WTC11 (cell line): ENCODE measurements around the gene BRI3BP. TPM values are rescaled to one million over a fixed set of nuclear protein-coding genes. Genes with fewer than 3 reads are reported as not detected.

Experiments
- ATAC-seq: fragments of 200-7000 bp; cut with Tn5 transposase; 2 replicates; pipeline ENCODE4 v1.10.0; 2021; ENCODE audit warnings: mild to moderate bottlenecking, moderate library complexity
- CTCF ChIA-PET: fragments of 300-600 bp; sonication (Branson Sonifier 250); formaldehyde crosslinking; loops from one replicate; lab custom pipeline; 2021; ENCODE audit warnings: antibody characterized with exemption; lab: Charles Lee
- POLR2A ChIA-PET: fragments of 350-600 bp; sonication (Branson Sonifier 250); formaldehyde crosslinking; loops from one replicate; lab custom pipeline; 2021; ENCODE audit warnings: antibody characterized with exemption; lab: Charles Lee
- DNase-seq: peaks from one replicate; pipeline ENCODE4 v3.0.0; 2021; ENCODE audit warnings: low spot score
- H3K27ac Mint-ChIP-seq: 2 replicates; pipeline ENCODE4 v1.8.0; 2021; ENCODE audit warnings: mixed read lengths
- H3K27me3 Mint-ChIP-seq: 2 replicates; pipeline ENCODE4 v1.8.0; 2021; ENCODE audit warnings: low read depth, mild to moderate bottlenecking, moderate library complexity, mixed read lengths
- H3K36me3 Mint-ChIP-seq: 2 replicates; pipeline ENCODE4 v1.8.0; 2021; ENCODE audit warnings: mixed read lengths
- H3K4me1 Mint-ChIP-seq: 2 replicates; pipeline ENCODE4 v1.8.0; 2022; ENCODE audit warnings: mixed read lengths
- H3K4me3 Mint-ChIP-seq: 2 replicates; pipeline ENCODE4 v1.8.0; 2021; ENCODE audit warnings: mild to moderate bottlenecking, moderate library complexity, mixed read lengths
- H3K9me3 Mint-ChIP-seq: 2 replicates; pipeline ENCODE4 v1.8.0; 2021; ENCODE audit warnings: mixed read lengths
- ATF1 ChIP-seq: sonication (generic); formaldehyde crosslinking; IDR thresholded peaks from 2 replicates; pipeline ENCODE4 v1.8.1; 2023; ENCODE audit warnings: mild to moderate bottlenecking, moderate library complexity, missing genetic modification reagents
- ATF2 ChIP-seq: sonication (generic); formaldehyde crosslinking; IDR thresholded peaks from 2 replicates; pipeline ENCODE4 v1.8.1; 2022; ENCODE audit warnings: low read depth, missing genetic modification reagents, borderline replicate concordance
- CBFB ChIP-seq: sonication (generic); formaldehyde crosslinking; IDR thresholded peaks from 2 replicates; pipeline ENCODE4 v1.8.1; 2022; ENCODE audit warnings: mild to moderate bottlenecking, low read depth, missing genetic modification reagents
- ELF4 ChIP-seq: sonication (generic); formaldehyde crosslinking; IDR thresholded peaks from 2 replicates; pipeline ENCODE4 v1.8.1; 2022; ENCODE audit warnings: low read depth, mild to moderate bottlenecking, moderate library complexity, missing genetic modification reagents
- FOXK1 ChIP-seq: sonication (generic); formaldehyde crosslinking; IDR thresholded peaks from 2 replicates; pipeline ENCODE4 v1.8.0; 2022; ENCODE audit warnings: mild to moderate bottlenecking, moderate library complexity, missing genetic modification reagents
- MXD4 ChIP-seq: fragments of 250-450 bp; sonication (Bioruptor Pico); IDR thresholded peaks from 2 replicates; pipeline ENCODE4 v1.8.0; 2021; ENCODE audit warnings: mild to moderate bottlenecking, moderate library complexity, borderline replicate concordance
- RORB ChIP-seq: fragments of 250-450 bp; sonication (Bioruptor Pico); IDR thresholded peaks from 2 replicates; pipeline ENCODE4 v1.9.0; 2021; ENCODE audit warnings: mild to moderate bottlenecking
- TCF7 ChIP-seq: sonication (generic); formaldehyde crosslinking; IDR thresholded peaks from 2 replicates; pipeline ENCODE4 v1.8.0; 2022; ENCODE audit warnings: mild to moderate bottlenecking, low read depth, missing genetic modification reagents, moderate library complexity
- TEAD1 ChIP-seq: sonication (generic); formaldehyde crosslinking; IDR thresholded peaks from 2 replicates; pipeline ENCODE4 v1.8.0; 2022; ENCODE audit warnings: mild to moderate bottlenecking, missing genetic modification reagents
- USF1 ChIP-seq: sonication (generic); formaldehyde crosslinking; IDR thresholded peaks from 2 replicates; pipeline ENCODE4 v1.8.0; 2022; ENCODE audit warnings: mild to moderate bottlenecking, missing genetic modification reagents
- USF2 ChIP-seq: sonication (generic); formaldehyde crosslinking; IDR thresholded peaks from 2 replicates; pipeline ENCODE4 v1.8.1; 2023; ENCODE audit warnings: mild to moderate bottlenecking, missing genetic modification reagents, moderate library complexity
- ZNF121 ChIP-seq: sonication (generic); formaldehyde crosslinking; IDR thresholded peaks from 2 replicates; pipeline ENCODE4 v1.8.0; 2023; ENCODE audit warnings: missing genetic modification reagents
- ZNF416 ChIP-seq: fragments of 250-450 bp; sonication (Bioruptor Pico); IDR thresholded peaks from 2 replicates; pipeline ENCODE4 v1.9.0; 2021; ENCODE audit warnings: mild to moderate bottlenecking, inconsistent platforms
- ZNF423 ChIP-seq: fragments of 250-450 bp; sonication (Bioruptor Pico); IDR thresholded peaks from 2 replicates; pipeline ENCODE4 v2.1.2; 2022; ENCODE audit warnings: mild to moderate bottlenecking, moderate library complexity
- ZNF512 ChIP-seq: sonication (generic); formaldehyde crosslinking; IDR thresholded peaks from 2 replicates; pipeline ENCODE4 v1.8.1; 2022; ENCODE audit warnings: missing genetic modification reagents, borderline replicate concordance
- total RNA-seq: library from RNA; stranded (reverse); gene quantifications from 3 replicates; pipeline ENCODE4 v1.2.3, GENCODE V29; 2021
- TF ChIP-seq, protein P1 (sequence below): sonication (generic); formaldehyde crosslinking; IDR thresholded peaks from 2 replicates; pipeline ENCODE4 v1.8.1; 2022; ENCODE audit warnings: low read depth, mild to moderate bottlenecking, moderate library complexity, missing genetic modification reagents, borderline replicate concordance
- TF ChIP-seq, protein P2 (sequence below): fragments of 250-450 bp; sonication (Bioruptor Pico); IDR thresholded peaks from 2 replicates; pipeline ENCODE4 v1.9.0; 2021; ENCODE audit warnings: moderate library complexity, mild to moderate bottlenecking, inconsistent platforms, borderline replicate concordance
- TF ChIP-seq, protein P3 (sequence below): fragments of 250-450 bp; sonication (Bioruptor Pico); IDR thresholded peaks from 2 replicates; pipeline ENCODE4 v1.9.0; 2021; ENCODE audit warnings: mild to moderate bottlenecking

The BRI3BP gene
- total RNA-seq, 1 experiment from 2014 or later, result 11.9 TPM

DNA sequence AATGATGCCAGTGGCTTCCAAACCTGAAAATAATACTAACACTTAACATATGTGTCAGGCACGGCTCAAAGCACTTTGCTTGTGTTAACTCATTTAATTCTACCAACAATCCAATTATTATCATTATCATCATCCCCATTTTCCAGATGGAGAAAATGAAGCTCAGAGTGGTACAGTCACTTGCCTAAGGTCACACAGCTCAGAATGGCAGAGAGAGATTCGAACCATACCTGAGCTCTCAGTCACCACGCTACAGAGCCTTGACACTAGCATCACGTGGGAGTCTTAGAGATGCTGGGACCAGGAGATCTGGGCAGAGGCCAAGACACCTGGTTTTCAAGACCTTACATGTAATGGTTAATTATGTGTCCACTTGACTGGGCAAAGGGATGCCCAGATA is 38.7 kb upstream of the BRI3BP start:
- H3K27ac Mint-ChIP-seq, result no peak overlapping the region

DNA sequence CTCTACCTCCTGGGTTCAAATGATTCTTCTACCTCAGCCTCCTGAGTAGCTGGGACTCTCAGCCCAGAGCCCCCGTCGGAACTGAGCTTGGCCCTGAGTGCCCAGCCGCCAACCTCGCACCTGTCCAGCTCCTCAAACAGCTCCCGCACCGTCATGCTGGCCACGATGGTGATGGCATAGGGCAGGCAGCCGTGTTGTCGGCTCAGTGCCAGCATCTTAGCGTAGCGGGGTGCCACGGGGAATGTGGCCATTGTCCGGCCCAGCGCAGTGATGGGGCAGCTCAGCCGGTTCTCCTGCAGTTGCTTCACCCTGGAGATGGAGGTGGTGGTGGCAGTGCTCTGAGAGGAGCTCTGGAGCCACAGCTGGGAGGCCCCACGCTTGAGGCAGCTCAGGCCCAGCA is 36.9 kb upstream of the BRI3BP start:
- Mint-ChIP-seq H3K4me1 (no peaks in the 10 kb centered on the region), H3K4me3 (no peak overlapping the region), H3K27ac (no peak overlapping the region), H3K27me3 (no peaks in the 10 kb centered on the region), H3K36me3 (peaks cover 60% of the 10 kb centered on the region), H3K9me3 (no peaks in the 10 kb centered on the region; the same call in 1 of the 2 replicates)
- ChIA-PET POLR2A (no interaction called here), CTCF (interaction anchor here (0.8 kb wide), 1 partner anchor 16 kb away, joined by 3 read pairs; no protein-coding TSS in a partner anchor)
- DNase-seq (no peak), ATAC-seq (no peak)
- TF ChIP-seq ZNF121 (CRISPR knock-in tag), result 0 out of 2 replicates have a peak, but pooled peaks have one; percentile 2
- TF ChIP-seq, protein P1, sequence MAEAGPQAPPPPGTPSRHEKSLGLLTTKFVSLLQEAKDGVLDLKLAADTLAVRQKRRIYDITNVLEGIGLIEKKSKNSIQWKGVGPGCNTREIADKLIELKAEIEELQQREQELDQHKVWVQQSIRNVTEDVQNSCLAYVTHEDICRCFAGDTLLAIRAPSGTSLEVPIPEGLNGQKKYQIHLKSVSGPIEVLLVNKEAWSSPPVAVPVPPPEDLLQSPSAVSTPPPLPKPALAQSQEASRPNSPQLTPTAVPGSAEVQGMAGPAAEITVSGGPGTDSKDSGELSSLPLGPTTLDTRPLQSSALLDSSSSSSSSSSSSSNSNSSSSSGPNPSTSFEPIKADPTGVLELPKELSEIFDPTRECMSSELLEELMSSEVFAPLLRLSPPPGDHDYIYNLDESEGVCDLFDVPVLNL, result no peak

More for the DNA sequence above, 38.7 kb upstream of the BRI3BP start:
- Mint-ChIP-seq H3K9me3 (no peaks in the 10 kb centered on the region), H3K4me3 (no peak overlapping the region), H3K27me3 (no peaks in the 10 kb centered on the region), H3K4me1 (no peaks in the 10 kb centered on the region), H3K36me3 (peaks cover 56% of the 10 kb centered on the region)
- CTCF ChIA-PET, result interaction anchor here (1.6 kb wide), 1 partner anchor 14 kb away, joined by 5 read pairs; no protein-coding TSS in a partner anchor
- DNase-seq, result no peak
- TF ChIP-seq ZNF512 (CRISPR knock-in tag), result no peak
- no peak for TF ChIP-seq MXD4
- TF ChIP-seq TEAD1 (CRISPR knock-in tag), result no peak
- TF ChIP-seq TCF7, result no peak
- no peak for TF ChIP-seq USF1 (CRISPR knock-in tag)
- no peak for TF ChIP-seq FOXK1 (CRISPR knock-in tag)
- TF ChIP-seq ATF1 (CRISPR knock-in tag), result no peak
- TF ChIP-seq ELF4 (CRISPR knock-in tag), result no peak
- TF ChIP-seq, protein P2, sequence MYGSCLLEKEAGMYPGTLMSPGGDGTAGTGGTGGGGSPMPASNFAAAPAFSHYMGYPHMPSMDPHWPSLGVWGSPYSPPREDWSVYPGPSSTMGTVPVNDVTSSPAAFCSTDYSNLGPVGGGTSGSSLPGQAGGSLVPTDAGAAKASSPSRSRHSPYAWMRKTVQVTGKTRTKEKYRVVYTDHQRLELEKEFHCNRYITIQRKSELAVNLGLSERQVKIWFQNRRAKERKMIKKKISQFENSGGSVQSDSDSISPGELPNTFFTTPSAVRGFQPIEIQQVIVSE, result no peak
- TF ChIP-seq ATF2, result no peak
- no peak for TF ChIP-seq CBFB (CRISPR knock-in tag)
- no peak for TF ChIP-seq USF2
- TF ChIP-seq ZNF416, result no peak
- TF ChIP-seq, protein P3, sequence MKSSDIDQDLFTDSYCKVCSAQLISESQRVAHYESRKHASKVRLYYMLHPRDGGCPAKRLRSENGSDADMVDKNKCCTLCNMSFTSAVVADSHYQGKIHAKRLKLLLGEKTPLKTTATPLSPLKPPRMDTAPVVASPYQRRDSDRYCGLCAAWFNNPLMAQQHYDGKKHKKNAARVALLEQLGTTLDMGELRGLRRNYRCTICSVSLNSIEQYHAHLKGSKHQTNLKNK, result no peak
- no peak for TF ChIP-seq ZNF423
- no peak for TF ChIP-seq RORB (CRISPR knock-in tag)
- POLR2A ChIA-PET, result no interaction called here
- ATAC-seq, result no peak
